Activated gamma-delta T cell (primary cell): ENCODE measurements around the gene CBR3.
"Not testable (repeated sequence)": the region's sequence is repeated elsewhere in the genome, so short reads cannot be mapped to it uniquely, and the experiment has no call there.

Source experiments
- DNase-seq: peaks from one replicate; lab custom pipeline; 2025; lab: John Stamatoyannopoulos, UW
- total RNA-seq, 2 donors: gene quantifications; one replicate each; lab custom pipeline; 2026; lab: John Stamatoyannopoulos, UW

Gene CBR3
- total RNA-seq: 1.9 to 4.0 reads per million in 2 donors

DNA sequence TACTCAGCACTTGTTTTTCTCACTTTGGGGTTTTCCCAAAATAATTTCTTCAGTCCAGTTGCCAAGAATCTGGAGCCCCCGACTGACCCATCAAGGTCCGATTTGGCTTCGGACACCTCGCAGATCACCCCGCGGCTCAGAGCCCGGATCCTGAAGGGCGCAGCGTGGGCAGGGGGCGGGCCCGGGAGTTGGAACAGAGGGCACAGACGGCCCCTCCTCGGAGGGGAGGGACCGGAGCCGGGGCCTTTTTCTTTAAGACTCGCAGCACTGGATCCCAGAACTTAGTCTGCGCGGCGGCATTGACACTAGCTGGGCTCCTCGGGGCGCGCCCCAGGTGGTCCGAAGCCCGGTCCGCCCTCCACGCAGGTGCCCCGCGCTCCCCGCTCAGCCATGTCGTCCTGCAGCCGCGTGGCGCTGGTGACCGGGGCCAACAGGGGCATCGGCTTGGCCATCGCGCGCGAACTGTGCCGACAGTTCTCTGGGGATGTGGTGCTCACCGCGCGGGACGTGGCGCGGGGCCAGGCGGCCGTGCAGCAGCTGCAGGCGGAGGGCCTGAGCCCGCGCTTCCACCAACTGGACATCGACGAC, at the start of gene CBR3:
Gene CBR3, plus strand, starts transcription at position 277 of the 588 bp plus-strand sequence. Its CDS starts 114 bp downstream, at position 391.
- DNase-seq: no peak

DNA sequence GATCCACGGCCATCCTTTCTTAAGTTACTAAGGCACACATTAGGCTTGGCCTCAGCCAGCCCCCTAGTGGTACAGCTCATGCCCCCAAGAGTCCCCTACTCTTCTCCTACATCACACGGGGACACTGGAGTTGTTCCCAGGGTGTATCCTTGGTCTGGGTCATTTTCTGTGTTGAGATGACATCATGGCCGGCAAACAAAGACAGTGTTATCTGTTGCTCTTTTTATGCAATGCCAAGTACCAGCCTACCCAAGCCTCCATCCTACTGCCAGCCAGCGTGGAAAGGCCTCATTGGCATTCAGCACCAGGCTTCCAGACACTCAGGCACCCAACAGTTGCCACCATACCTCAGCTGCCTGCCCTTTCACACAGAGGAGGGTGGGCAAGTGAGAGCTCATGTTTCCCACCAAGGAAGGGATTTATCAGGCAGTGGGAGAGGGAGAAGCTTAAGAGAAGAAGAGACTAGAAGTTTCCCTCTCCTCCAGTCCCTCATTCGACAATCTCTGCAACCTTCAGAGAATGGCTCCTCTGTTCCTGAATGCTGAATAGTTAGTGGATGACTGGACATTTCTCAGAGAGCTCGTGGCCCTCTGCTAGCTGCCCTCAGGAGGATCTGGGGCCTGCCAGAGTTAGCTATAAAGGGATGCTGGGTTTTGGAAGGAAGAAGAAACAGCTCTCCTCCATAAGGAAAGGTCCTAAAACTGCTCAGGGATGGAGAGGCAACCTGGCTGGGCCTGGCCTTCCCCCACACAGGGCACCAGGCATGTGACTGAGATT, 47.3 kb upstream of the CBR3 start:
- DNase-seq: no peak

DNA sequence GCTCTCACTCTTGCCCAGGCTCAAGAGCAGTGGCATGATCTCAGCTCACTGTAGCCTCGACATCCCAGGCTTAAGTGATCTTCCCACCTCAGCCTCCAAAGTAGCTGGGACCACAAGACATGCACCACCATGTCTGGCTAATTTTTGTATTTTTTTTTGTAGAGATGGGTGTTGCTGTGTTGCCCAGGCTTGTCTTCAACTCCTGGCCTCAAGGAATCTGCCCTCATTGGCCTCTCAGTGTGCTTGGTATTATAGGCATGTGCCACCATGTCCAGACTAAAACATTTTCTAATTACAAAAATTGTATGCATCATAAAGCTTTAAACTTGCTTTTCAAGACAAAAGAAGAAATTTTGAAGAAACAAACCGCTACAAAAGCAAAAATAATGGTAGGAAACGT, 44.9 kb upstream of the CBR3 start:
- no peak for DNase-seq

DNA sequence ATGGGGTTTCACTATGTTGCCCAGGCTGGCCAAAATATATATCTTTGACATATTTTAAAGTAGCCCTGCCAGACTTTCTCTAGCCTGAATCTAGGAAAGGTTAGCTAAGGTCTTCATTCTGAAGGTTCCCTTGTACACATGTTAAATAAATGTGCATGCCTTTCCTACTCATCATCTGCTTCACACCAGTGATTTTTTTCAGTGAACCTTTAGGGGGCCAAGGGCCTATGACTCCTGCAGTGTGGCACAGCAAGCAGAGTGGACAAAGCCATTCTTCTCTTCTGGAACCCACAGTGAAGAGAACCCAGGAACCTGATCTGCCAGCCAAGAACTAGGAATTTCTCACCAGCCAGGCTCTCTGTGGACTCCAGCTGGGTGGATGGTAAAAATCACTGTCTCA, 42.2 kb upstream of the CBR3 start:
- no peak for DNase-seq

DNA sequence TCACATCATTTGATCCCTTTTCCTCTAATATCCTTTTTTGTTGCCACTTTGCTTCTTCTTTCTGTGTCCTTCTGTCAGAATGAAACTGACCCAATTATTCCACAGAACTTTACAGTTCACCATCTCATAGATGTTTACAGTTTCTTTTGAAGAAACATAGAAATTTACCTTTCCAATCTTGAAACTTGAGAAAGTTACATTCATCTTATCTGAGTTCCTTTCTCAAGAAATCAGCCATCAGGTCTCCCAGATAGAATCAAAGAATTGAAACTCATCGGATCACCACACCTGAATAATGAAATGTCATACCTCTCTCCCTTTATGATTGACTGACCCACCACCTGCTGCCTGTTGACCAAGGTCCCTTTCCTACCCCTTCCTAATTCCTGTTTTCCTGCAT, 41.4 kb upstream of the CBR3 start:
- DNase-seq: no peak

DNA sequence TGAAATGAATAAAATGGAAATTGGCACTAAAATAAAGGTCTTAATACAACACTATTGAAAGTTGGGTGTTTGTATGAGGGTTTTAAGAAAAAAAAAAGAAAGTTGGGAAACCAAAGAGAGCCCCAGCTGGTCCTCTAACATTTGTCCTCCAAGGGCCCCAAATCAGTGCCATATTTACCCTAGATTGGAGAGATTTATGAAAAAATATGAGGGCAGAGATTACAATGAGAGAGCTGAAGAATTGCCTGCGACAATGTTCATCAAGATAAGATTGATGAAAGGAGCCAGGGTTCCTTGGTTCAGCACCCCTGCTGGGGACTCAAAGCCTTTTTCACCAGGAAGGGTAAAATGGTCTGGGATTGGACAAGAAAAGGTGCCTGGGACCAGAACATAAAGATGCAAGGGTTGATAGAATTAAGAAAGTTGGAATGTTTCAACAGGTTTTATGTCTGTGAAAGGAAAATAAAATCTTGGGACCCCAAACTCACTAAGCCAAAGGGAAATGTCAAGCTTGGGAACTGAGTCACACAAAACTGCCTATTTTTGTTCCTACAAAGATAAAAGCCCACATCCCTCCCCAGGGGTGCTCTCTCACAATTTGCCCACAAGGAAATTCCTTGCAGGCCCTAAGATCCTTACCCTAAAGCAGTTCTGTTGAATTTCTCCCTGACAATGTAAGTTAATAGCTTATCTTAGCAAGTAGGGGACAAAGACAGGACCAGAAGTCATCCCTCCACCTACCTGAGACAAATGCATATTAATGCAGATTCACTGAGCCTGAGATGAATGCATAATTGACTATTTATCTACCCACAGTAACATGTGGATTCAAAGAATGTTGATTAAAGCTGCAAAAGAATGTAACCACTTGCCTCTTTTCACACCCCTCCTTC, 38.2 kb upstream of the CBR3 start:
- no peak for DNase-seq

DNA sequence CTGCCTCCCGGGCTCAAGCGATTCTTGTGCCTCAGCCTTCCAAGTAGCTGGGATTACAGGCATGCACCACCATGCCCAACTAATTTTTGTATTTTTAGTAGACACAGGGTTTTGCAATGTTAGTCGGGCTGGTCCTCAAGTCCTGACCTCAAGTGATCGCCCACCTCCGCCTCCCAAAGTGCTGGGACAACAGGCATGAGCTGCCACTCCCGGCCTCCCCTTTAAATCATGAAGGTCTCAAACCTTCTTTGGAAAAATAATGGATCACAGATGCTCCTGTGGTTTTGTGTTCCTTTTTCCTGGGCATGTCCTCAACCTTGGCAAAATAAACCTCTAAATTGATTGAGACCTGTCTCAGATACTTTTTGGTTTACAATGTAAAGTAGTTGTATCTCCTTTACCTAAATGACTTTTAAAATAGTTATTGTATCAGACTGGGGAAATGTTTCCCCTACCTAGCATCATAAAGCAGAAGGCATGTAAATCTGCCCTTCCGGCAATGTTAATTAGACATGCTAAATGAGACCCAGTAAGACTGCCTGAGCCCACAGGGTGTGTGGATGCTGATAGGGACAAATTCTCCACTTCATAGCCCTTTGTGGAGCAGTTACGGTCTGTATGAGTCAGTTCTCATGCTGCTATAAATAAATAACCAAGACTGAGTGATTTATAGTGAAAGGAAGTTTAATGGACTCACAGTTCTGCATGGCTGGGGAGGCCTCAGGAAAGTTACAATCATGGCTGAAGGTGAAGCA, 37.3 kb upstream of the CBR3 start:
- DNase-seq: no peak

DNA sequence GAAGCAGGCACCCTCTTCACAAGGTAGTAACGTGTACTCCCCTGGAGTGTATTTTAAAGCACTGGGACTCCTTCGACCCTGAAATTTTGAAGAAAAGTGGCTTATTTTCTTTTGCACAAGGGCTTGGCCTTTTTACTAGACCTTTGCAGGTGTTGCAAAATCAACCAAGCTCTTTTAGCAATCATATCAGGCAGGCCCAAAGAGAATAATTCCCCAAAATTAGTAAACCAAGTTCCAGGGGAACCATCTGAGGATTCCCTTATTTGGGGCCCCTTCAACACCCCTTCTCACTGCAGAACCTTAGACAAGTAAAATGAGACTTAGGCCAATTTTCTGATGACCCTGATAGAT, 36.7 kb upstream of the CBR3 start:
- no peak for DNase-seq

DNA sequence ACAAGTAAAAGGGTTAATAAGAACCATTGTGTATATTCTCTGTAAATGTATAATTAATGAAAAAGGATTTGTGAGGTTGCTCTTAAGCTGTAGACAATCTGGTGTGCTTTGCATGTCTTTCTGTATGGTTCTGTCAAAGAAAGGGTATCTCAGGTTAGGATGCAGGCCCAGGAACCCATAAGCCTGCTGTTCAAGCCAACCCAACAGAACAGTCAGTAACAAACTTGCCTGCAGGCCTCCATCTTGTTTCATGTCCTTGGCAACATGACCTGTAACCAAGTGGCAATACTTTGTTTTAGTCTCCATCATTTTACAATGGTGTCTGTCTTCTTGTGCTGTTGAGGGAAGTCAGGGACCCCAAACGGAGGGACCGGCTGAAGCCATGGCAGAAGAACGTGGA, 35.9 kb upstream of the CBR3 start:
- DNase-seq: no peak

DNA sequence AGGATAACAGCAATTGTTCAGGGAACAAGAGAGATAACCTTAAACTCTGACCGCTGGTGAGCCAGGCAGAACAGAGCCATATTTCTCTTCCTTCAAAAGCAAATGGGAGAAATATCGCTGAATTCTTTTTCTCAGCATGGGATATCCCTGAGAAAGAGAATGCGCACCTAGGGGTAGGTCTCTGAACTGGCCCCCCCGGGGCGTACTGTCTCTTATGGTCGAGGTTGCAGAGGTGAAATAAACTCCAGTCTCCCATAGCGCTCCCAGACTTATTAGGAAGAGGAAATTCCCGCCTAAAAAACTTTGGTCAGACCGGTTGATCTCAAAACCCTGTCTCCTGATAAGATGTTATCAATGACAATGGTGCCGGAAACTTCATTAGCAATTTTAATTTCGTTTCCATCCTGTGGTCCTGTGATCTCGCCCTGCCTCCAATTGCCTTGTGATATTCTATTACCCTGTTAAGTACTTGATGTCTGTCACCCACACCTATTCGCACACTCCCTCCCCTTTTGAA, 35.1 kb upstream of the CBR3 start:
- DNase-seq: not testable (repeated sequence)

DNA sequence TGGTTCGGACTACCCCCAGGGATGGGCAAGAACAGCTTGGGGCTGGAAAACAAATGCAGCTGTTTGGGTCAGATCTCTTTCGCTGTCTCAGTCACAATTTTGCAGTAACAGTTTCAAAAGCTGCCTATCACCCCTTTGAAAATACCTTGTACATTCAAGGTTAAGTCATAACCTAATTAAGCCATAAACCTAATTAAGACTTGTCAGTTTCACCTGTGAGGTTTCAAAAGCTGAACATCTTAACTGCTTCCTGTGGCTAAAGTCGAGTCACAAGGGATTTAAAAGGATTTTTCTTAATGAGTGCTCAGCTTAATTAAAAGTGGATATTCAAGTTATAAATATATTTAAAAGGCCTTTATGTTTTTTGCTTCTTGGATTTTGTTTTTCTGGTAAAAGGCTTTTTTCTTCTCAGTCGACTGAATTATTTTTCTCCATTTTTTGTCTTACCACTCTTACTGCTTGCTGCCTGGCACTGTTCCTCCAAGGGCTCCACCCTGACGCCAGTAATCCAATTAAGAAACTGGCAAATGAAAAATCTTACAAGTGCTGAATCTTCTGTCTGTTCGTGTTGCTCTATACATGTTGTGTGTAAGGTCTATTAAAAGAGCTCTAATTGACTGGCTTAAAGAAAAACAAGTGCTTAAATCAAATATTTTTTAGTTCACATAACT, 33.8 kb upstream of the CBR3 start:
- DNase-seq: no peak

DNA sequence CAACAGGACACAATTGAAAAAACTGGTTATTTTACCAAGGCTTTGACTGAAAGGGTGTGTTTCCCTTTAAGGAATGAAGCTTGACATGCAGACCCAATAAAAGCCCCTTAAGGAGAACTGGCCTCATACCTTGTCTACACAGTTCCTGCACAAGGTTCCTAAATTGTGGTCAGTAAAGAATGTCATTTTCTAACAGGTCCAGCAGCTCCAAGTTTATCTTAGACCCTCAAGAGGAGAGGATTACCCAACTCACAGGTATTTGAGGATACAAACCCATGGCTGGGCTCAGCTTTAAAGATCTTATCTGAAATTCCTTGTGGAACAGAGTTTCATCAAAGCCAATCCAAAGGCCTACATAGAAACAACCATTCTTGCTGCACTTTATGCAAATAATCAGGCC, 31.4 kb upstream of the CBR3 start:
- no peak for DNase-seq

DNA sequence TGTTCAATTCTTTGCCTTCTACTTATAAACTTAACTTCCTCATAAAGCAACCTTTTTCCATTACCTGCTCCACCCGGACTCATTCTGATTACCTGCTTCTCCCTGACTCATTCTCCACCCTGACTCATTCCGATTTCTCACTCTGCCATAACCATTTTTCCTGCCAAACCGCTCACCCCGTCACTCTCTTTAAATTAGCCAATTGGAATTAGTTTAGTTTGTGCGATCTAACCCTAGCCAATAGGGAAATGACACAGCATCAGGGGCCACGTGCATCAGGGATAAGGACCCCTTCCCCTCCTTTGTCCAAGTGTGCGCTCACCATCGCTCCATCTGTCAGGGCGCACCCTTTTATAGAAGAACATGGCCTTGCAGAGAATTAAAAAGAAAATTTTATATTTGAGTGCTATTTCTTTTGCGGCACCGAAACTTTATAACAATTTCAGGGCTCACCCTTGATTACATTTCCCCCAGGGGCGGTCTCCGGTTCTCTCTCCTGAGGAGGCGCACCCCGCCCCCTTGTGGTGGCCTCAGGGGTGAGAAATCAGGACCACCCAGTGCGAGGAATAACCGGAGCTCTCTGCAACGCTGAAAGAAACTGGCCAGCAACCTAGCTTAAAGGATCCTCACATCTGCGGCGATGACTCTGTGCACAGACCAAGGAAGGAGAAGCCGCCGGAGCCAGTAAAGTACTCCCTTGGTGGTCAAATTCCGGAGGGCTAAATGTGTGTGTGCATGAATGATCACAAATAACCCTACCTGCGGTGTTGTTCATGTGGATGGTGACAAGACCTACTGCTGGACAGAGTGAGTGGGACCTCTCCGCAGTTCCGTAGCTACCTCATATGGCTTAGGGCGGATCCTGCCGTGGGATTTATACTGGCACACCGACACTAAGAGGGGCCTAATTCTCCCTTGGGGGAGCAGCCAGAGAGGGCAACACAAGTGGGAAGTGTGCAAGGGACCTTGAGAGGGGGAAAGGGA, 30.3 kb upstream of the CBR3 start:
- no peak for DNase-seq

DNA sequence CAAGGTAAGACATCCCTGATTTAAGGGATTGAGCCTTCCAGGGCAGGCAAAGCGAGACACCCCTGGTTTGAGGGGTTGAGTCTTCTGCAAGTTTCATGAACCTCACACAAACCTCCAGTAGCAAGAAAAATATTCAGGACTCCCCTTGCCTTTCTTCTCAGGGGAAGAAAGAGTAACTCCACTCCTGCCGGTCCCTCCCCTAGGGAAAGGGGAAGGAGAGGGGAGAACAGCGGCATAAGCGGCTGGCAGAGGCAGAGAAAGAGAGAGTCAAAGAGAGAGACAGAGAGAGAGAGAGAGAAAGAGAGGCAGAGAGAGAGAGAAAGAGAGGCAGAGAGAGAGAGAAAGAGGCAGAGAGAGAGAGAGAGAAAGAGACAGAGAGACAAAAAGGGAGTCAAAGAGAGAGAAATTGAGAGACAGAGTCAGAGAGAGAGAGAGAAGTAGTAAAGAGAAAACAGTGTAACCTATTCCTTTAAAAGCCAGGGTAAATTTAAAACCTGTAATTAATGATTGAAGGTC, 29.5 kb upstream of the CBR3 start:
- no peak for DNase-seq

DNA sequence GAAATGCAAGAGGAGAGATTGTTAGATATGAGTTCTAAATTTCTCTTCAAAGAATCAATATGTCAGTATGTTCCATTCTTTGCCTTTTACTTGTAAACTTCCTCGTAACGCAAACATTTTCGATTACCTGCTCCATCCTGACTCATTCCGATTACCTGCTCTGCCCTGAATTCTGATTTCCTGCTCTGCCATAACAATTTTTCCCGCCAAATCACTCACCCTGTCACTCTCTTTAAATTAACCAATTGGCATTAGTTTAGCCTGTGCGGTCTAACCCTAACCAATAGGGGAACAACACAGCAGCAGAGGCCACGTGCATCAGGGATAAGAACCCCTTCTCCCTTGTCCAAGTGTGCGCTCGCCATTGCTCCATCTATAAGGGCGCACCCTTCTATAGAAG, 25.0 kb upstream of the CBR3 start:
- no peak for DNase-seq

DNA sequence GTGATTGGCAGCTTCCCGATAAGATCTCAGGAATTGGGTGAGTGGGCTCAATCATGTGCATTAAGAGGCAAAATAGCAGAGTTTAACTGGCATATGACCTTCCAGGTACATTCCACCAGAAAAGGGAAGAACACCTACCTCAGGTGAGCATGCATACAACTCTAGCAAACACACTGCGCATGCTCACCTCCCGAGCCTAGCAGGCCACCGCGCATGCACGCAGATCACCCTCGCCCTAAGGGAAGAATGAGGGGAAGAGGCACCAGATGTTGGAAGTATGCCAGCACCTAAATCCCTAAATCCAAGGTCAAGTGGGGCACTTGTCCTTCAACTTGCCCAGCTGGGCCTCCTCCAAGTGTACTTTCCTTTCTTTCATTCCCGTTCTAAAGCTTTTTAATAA, 23.6 kb upstream of the CBR3 start:
- DNase-seq: no peak

DNA sequence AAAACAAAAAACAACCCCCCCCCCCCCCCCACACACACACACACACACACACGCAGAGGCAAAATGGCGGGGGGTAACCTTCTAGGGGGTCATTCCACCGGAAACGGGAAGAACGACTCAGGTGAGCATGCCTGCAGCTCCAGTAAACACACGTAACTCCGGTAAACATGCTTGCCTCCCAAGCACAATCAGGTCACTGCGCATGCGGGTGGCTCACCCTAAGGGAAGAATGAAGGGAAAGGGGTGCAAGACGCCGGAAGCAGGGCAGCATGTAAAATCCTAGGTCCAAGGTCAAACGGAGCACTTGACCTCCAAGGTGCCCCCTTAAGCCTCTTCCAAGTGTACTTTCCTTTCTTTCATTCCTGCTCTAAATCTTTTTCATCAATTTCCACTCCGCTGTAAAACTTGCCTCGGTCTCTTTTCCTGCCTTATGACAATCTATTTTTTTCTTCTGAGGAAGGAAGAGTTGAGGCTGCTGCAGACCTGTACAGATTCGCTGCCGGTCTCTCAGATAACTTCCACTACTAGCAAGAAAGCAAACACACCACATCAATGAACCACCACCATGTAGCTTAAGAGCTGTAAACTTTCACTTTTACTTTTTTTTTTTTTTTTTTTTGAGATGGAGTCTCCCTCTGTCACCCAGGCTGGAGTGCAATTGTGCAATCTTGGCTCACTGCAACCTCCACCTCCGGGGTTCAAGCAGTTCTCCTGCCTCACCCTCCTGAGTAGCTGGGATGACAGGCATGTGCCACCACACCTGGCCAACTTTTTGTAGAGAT, 21.0 kb upstream of the CBR3 start:
- no peak for DNase-seq

DNA sequence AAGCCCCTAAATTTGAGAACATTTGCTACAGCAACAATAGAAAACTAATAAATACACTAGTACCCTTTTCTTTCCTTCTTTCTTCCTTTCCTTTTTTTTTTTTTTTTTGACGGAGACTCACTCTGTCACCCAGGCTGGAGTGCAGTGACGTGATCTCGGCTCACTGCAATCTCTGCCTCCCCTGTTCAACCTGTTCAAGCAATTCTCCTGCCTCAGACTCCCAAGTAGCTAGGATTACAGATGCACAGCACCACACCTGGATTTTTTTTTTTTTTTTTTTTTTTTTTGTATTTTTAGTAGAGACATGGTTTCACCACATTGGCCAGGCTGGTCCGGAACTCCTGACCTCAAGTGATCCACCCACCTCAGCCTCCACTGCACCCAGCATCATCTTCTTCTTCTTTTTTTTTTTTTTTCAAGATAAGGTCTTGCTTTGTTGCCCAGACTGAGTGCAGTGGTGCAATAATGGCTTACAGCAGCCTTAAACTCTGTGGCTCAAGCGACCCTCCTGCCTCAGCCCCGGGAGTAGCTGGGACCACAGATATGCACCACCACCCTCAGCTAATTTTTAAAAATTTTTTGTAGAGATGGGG, 19.6 kb upstream of the CBR3 start:
- no peak for DNase-seq

DNA sequence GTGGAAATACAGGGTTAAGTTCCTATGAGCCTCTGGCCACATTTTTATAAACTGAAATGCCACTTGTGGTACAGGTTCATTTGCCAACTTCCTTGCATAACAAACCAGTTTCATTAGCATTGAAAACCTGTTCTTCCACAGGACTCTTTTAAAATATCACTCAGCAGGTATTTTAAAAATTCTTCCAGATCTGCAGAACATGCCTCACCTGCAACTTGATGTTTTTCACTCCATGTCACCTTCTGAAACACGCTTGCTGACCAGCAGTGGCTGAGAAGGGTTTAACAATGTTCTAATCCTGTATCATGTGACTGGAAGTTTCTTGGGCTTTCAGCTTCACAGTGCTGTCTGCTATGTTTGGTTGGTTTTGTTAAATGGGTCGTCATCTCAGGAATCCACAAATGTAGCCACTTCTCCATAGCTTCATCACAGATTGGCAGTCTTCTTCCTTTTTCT, 17.6 kb upstream of the CBR3 start:
- DNase-seq: no peak
